ENCODE results near the gene IL21R. TPM values are rescaled to one million over a fixed set of nuclear protein-coding genes. Genes with fewer than 3 reads are reported as not detected.

The IL21R gene
- total and polyA plus RNA-seq, 2 experiments from 2014 or later = not detected

DNA sequence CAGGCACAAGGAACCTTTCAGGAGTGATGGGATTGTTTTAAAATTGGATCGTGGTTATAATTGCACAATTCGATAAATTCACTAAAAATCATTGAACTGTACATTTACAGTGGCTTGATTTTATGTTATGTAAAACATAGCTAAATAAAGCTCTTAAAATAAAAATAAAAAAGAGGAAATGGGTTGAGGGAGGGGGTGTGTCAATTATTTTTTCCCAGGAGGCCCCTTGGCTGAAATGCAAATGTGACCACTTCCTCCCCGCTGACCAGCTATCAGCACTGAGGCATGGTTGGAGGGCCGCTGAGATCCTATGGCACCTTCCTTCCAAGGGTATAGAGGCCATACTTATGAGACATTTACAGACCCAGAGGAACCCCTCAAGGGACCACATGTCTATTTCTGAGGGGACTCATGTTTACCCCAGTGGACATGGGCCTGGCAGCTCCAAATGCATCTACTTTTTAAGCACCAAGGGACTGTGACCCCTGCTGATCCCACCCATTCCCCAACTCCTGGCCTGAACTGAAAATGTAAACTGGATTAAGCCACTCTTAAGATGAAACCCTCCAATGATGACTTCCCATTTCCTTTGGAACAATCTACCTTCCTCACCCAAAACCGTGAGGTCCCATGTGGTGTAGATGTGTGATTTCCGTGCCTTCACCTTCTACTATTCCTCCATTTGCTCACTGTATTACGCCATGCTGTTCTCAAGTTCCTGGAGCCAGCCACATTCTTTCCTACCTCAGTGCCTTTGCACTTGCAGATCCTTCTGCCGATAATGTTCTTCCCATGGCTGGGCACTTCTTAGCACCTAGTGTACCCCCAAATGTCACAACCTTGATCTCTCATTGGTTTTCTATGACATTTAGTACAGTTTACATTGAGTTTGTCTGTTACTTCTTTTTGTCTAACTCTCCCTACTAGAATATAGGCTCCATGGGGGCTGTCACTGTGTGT, 2.8 kb upstream of the IL21R start:
- TF ChIP-seq, protein P1, sequence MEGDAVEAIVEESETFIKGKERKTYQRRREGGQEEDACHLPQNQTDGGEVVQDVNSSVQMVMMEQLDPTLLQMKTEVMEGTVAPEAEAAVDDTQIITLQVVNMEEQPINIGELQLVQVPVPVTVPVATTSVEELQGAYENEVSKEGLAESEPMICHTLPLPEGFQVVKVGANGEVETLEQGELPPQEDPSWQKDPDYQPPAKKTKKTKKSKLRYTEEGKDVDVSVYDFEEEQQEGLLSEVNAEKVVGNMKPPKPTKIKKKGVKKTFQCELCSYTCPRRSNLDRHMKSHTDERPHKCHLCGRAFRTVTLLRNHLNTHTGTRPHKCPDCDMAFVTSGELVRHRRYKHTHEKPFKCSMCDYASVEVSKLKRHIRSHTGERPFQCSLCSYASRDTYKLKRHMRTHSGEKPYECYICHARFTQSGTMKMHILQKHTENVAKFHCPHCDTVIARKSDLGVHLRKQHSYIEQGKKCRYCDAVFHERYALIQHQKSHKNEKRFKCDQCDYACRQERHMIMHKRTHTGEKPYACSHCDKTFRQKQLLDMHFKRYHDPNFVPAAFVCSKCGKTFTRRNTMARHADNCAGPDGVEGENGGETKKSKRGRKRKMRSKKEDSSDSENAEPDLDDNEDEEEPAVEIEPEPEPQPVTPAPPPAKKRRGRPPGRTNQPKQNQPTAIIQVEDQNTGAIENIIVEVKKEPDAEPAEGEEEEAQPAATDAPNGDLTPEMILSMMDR (IDR thresholded peaks at IDR 0.05; ENCODE audit: low read depth, low read length) = no peak

DNA sequence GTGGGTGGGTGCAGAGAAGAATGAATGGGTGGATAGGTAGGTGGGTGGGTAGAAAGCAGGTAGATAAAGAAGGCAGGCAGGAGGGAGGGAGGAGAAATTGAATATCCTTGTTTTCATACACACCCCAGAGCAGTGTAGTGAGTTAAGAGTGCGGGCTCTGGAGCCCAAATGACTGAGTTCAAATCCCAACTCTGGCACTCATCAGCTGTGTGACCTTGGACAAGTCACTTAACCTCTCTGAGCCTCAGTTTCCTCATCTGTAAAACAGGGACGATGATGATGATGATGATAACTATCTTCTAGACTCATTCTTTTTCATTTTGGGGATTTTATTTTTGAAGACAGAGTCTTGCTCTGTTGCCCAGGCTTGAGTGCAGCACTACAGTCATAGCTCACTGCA, 2.0 kb upstream of the IL21R start:
- no peak for DNase-seq (ENCODE audit: low read depth in 1 of 2, low spot score in 1 of 2)
- Histone ChIP-seq H3K36me3 (no peaks in the 10 kb centered on the region), H3K27ac (no peak overlapping the region), H3K4me1 (ENCODE audit: low read depth) (no peaks in the 10 kb centered on the region), H3K27me3 (no peaks in the 10 kb centered on the region), H3K9me3 (ENCODE audit: low read depth) (no peaks in the 10 kb centered on the region), H3K4me3 (no peak overlapping the region)
- TF ChIP-seq, protein P1 (IDR thresholded peaks at IDR 0.05; ENCODE audit: low read depth, low read length) = no peak

More for the DNA sequence above, 2.8 kb upstream of the IL21R start:
- Histone ChIP-seq H3K27me3 (no peaks in the 10 kb centered on the region), H3K27ac (no peak overlapping the region), H3K4me3 (no peak overlapping the region), H3K36me3 (no peaks in the 10 kb centered on the region), H3K4me1 (ENCODE audit: low read depth) (no peaks in the 10 kb centered on the region), H3K9me3 (ENCODE audit: low read depth) (no peaks in the 10 kb centered on the region)
- DNase-seq (ENCODE audit: low read depth in 1 of 2, low spot score in 1 of 2) = no peak

DNA sequence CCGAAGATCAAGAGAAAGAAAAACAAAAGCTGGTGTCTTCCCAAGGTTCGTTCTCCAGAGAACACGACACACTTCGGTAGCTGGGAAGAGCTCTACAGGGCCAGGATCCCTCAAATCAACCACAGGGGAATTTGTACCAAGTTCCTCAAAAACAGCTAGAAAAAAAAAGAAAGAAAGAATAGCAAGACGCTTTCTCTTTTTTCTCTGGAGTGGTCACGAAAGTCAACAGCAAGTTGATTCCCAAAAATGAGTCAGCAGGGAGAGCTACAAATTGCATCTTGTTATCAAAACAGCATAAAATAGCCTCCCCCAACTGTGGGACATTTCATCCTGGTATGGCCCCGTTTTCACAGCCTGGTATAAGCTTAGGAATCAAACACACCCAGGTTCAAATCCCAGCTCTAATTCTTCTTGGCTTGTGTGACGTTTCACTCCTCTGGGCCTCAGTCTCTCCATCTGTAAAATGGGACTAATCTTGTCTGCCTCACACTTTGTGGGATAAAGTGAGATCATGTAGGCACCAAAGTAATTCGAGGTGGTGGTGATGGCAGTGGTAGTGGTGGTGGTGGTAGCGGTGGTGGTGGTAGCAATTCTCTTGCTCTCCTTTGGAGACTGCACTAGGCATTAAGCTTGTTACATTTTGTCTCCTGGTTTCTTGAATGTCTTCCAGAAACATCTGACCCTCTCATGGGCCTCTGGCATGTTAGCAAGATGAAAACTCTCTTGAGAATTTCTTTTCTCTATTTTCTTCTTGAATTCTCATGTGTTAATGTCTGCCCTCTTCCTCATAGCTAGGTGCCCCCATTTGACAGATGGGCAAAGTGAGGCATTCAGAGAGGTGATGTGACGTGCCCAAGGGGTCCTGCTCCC, 988 bp upstream of the IL21R start:
- DNase-seq (ENCODE audit: low read depth in 1 of 2, low spot score in 1 of 2) = peak in 1 of 2 donors; percentile 45
- Histone ChIP-seq H3K36me3 (no peaks in the 10 kb centered on the region), H3K27me3 (no peaks in the 10 kb centered on the region), H3K9me3 (ENCODE audit: low read depth) (no peaks in the 10 kb centered on the region), H3K4me3 (no peak overlapping the region), H3K4me1 (ENCODE audit: low read depth) (no peaks in the 10 kb centered on the region), H3K27ac (no peak overlapping the region)
- TF ChIP-seq, protein P1 (IDR thresholded peaks at IDR 0.05; ENCODE audit: low read depth, low read length) = no peak

DNA sequence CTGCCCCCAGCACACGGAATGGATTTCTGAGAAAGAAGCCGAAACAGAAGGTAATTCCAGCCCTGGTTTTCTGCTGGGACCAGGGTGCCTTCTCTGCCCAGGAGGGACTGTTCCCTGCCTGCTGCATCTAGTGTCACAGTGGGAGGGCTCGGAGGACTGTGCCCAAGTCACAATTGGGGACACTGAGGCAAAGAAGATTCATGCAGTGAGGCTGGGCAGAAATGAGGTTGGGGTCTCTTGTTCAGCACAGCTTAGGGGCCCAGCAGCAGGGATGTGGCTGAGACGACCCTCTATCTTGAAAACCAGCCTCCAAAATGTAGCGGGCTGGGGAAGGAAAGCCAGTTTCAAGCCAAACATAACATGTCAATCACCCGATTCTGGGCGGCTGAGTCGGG, 592 bp downstream of the IL21R start:
- TF ChIP-seq, protein P1 (IDR thresholded peaks at IDR 0.05; ENCODE audit: low read depth, low read length) = no peak
- no peak overlapping the region for H3K27ac ChIP-seq

DNA sequence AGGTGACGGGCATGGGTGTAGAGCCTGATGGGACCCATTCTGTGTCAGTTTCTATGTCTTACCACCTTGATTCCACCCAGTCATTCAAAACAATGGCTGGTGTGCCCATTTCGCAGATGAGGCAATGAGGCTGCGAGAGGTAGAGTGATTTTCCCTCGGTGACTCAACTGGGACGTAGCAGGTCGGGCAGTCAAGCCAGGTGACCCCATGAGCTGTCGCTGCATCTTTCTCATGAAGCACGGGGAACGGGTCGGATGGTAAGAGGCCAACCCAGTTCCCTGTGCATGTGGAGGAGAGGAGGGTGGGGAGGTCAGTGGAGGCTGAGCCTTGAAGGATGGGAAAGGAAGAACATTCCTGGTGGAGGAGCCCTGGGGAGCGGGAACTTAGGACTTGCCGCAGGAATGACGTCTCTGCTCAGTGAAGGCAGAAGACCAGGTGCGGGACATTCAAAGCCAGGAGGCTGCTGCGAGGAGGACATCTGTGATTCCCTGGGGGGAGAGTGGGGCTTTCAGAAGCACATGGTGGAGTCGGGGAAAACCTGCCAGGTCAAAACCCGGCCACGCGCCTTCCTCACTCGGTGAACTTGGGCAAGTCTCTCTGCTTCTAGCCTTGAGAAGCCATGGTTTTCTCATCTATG, 1.1 kb downstream of the IL21R start:
- no peaks in the 10 kb centered on the region for H3K9me3 ChIP-seq (ENCODE audit: low read depth)
- no peak overlapping the region for H3K27ac ChIP-seq
- no peak for DNase-seq (ENCODE audit: low read depth in 1 of 2, low spot score in 1 of 2)
- no peaks in the 10 kb centered on the region for H3K36me3 ChIP-seq
- H3K27me3 ChIP-seq = no peaks in the 10 kb centered on the region
- H3K4me3 ChIP-seq = no peak overlapping the region
- TF ChIP-seq, protein P1 (IDR thresholded peaks at IDR 0.05; ENCODE audit: low read depth, low read length) = no peak
- no peaks in the 10 kb centered on the region for H3K4me1 ChIP-seq (ENCODE audit: low read depth)

More for the DNA sequence above, 592 bp downstream of the IL21R start:
- Histone ChIP-seq H3K4me1 (ENCODE audit: low read depth) (no peaks in the 10 kb centered on the region), H3K9me3 (ENCODE audit: low read depth) (no peaks in the 10 kb centered on the region), H3K36me3 (no peaks in the 10 kb centered on the region), H3K4me3 (no peak overlapping the region), H3K27me3 (no peaks in the 10 kb centered on the region)
- no peak for DNase-seq (ENCODE audit: low read depth in 1 of 2, low spot score in 1 of 2)

Data from cardiac muscle cell (in vitro differentiated cells and primary cell).